IgD-negative memory B cell (primary cell): ENCODE data around the gene ARMC12. TPM values are rescaled to one million over a fixed set of nuclear protein-coding genes. Genes with fewer than 3 reads are reported as not detected.
A peak's percentile ranks its signal among the peaks of the same experiment; 100 is the strongest.

Experiments used
- H3K27ac Mint-ChIP-seq, 3 donors: one replicate each; pipeline ENCODE4 v1.8.0; 2020 to 2022; ENCODE audit warnings: mild to moderate bottlenecking in 3 of 3, mixed read lengths in 3 of 3, moderate library complexity in 1 of 3
- H3K27me3 Mint-ChIP-seq: one replicate; pipeline ENCODE4 v1.8.0; 2021; ENCODE audit warnings: mixed read lengths
- H3K36me3 Mint-ChIP-seq: one replicate; pipeline ENCODE4 v1.8.0; 2020; ENCODE audit warnings: mild to moderate bottlenecking, mixed read lengths
- H3K4me1 Mint-ChIP-seq, 3 donors: one replicate each; pipeline ENCODE4 v1.8.0; 2020 to 2022; ENCODE audit warnings: mixed read lengths in 3 of 3, mild to moderate bottlenecking in 1 of 3
- H3K4me3 Mint-ChIP-seq, 4 donors: one replicate each; pipeline ENCODE4 v1.8.0; 2020 to 2022; ENCODE audit warnings: mild to moderate bottlenecking in 4 of 4, mixed read lengths in 4 of 4, moderate library complexity in 3 of 4
- H3K9me3 Mint-ChIP-seq, 3 donors: one replicate each; pipeline ENCODE4 v1.8.0; 2020 to 2021; ENCODE audit warnings: mixed read lengths in 3 of 3, mild to moderate bottlenecking in 1 of 3
- polyA plus RNA-seq: library from polyadenylated mRNA; unstranded; fragments of 300-500 nt; fragmentation: Illumina TruSeq; gene quantifications from one replicate; pipeline ENCODE4 v1.2.3, GENCODE V29; 2021

The ARMC12 gene
- polyA plus RNA-seq, 1 donor from 2014 or later: 0.39 TPM

- H3K27ac Mint-ChIP-seq: peak overlapping the region in 1 of 3 donors; percentile 92
These were observed 26.5 kb upstream of the ARMC12 start for GRCh38 chr6:35710241-35710847.

GRCh38 chr6:35711731-35712130 is 25.1 kb upstream of the ARMC12 start:
- Mint-ChIP-seq H3K27me3 (no peaks in the 10 kb centered on the region), H3K4me1 (peaks cover 0 to 2% (median 2%) of the 10 kb centered on the region in 3 donors), H3K9me3 (no peaks in the 10 kb centered on the region), H3K4me3 (no peak overlapping the region), H3K36me3 (peaks cover 5% of the 10 kb centered on the region), H3K27ac (no peak overlapping the region)

More at GRCh38 chr6:35710241-35710847, 26.5 kb upstream of the ARMC12 start:
- no peaks in the 10 kb centered on the region for H3K27me3 Mint-ChIP-seq
- H3K4me3 Mint-ChIP-seq: no peak overlapping the region
- peaks cover 5% of the 10 kb centered on the region for H3K36me3 Mint-ChIP-seq
- H3K4me1 Mint-ChIP-seq: peaks cover 0 to 2% (median 1%) of the 10 kb centered on the region in 3 donors
- H3K9me3 Mint-ChIP-seq: no peaks in the 10 kb centered on the region

- Mint-ChIP-seq H3K4me1 (peaks cover 0 to 11% (median 11%) of the 10 kb centered on the region in 3 donors), H3K36me3 (peaks cover 5% of the 10 kb centered on the region), H3K4me3 (no peak overlapping the region), H3K27me3 (no peaks in the 10 kb centered on the region), H3K27ac (peak overlapping the region in 1 of 3 donors; percentile 51), H3K9me3 (no peaks in the 10 kb centered on the region)
These were observed 23.6 kb upstream of the ARMC12 start for GRCh38 chr6:35713006-35713767.

GRCh38 chr6:35716798-35717197 is 20.0 kb upstream of the ARMC12 start:
- Mint-ChIP-seq H3K4me1 (peaks cover 19 to 37% (median 33%) of the 10 kb centered on the region in 3 donors), H3K4me3 (no peak overlapping the region), H3K27ac (peak overlapping the region in 1 of 3 donors; percentile 76), H3K9me3 (no peaks in the 10 kb centered on the region), H3K27me3 (no peaks in the 10 kb centered on the region), H3K36me3 (peaks cover under 1% of the 10 kb centered on the region)

GRCh38 chr6:35717449-35718374 is 19.1 kb upstream of the ARMC12 start:
- Mint-ChIP-seq H3K36me3 (peaks cover 3% of the 10 kb centered on the region), H3K4me3 (peak overlapping the region in 2 of 4 donors; percentile 40 to 56), H3K27me3 (no peaks in the 10 kb centered on the region), H3K9me3 (no peaks in the 10 kb centered on the region), H3K27ac (peak overlapping the region in 2 of 3 donors; percentile 23 to 49), H3K4me1 (peaks cover 19 to 38% (median 36%) of the 10 kb centered on the region in 3 donors)

- Mint-ChIP-seq H3K4me3 (peak overlapping the region in 1 of 4 donors; percentile 56), H3K9me3 (no peaks in the 10 kb centered on the region), H3K27me3 (no peaks in the 10 kb centered on the region), H3K27ac (peak overlapping the region; percentile 7 to 49 (median 23)), H3K4me1 (peaks cover 19 to 38% (median 36%) of the 10 kb centered on the region in 3 donors), H3K36me3 (peaks cover 3% of the 10 kb centered on the region)
These were observed 18.5 kb upstream of the ARMC12 start for GRCh38 chr6:35718375-35718736.

- Mint-ChIP-seq H3K4me3 (peak overlapping the region in 1 of 4 donors; percentile 56), H3K27me3 (no peaks in the 10 kb centered on the region), H3K4me1 (peaks cover 19 to 36% (median 36%) of the 10 kb centered on the region in 3 donors), H3K27ac (peak overlapping the region; percentile 7 to 91 (median 23)), H3K36me3 (peaks cover 3% of the 10 kb centered on the region), H3K9me3 (no peaks in the 10 kb centered on the region)
These were observed 17.9 kb upstream of the ARMC12 start for GRCh38 chr6:35718911-35719381.

- H3K27me3 Mint-ChIP-seq: no peaks in the 10 kb centered on the region
- H3K4me3 Mint-ChIP-seq: peak overlapping the region; percentile 59 to 90 (median 75)
- peaks cover 19 to 36% (median 36%) of the 10 kb centered on the region in 3 donors for H3K4me1 Mint-ChIP-seq
- H3K9me3 Mint-ChIP-seq: no peaks in the 10 kb centered on the region
- peak overlapping the region; percentile 7 to 91 (median 23) for H3K27ac Mint-ChIP-seq
- peaks cover 3% of the 10 kb centered on the region for H3K36me3 Mint-ChIP-seq
These were observed 17.4 kb upstream of the ARMC12 start for GRCh38 chr6:35719404-35719829.

- peaks cover 24 to 36% (median 36%) of the 10 kb centered on the region in 3 donors for H3K4me1 Mint-ChIP-seq
- peak overlapping the region; percentile 7 to 91 (median 55) for H3K27ac Mint-ChIP-seq
- H3K36me3 Mint-ChIP-seq: peaks cover 3% of the 10 kb centered on the region
These were observed 16.8 kb upstream of the ARMC12 start for GRCh38 chr6:35719830-35720733.

GRCh38 chr6:35722121-35722761 is 14.6 kb upstream of the ARMC12 start:
- no peaks in the 10 kb centered on the region for H3K9me3 Mint-ChIP-seq
- peak overlapping the region in 2 of 3 donors; percentile 16 to 73 for H3K27ac Mint-ChIP-seq
- H3K36me3 Mint-ChIP-seq: peaks cover 3% of the 10 kb centered on the region
- peaks cover 31 to 44% (median 40%) of the 10 kb centered on the region in 3 donors for H3K4me1 Mint-ChIP-seq
- H3K27me3 Mint-ChIP-seq: peaks cover 3% of the 10 kb centered on the region
- H3K4me3 Mint-ChIP-seq: peak overlapping the region in 2 of 4 donors; percentile 26

More at GRCh38 chr6:35719830-35720733, 16.8 kb upstream of the ARMC12 start:
- no peaks in the 10 kb centered on the region for H3K27me3 Mint-ChIP-seq
- no peaks in the 10 kb centered on the region for H3K9me3 Mint-ChIP-seq
- peak overlapping the region; percentile 59 to 90 (median 75) for H3K4me3 Mint-ChIP-seq

- Mint-ChIP-seq H3K27me3 (peaks cover 3% of the 10 kb centered on the region), H3K9me3 (no peaks in the 10 kb centered on the region), H3K4me3 (peak overlapping the region in 2 of 4 donors; percentile 38 to 52), H3K27ac (peak overlapping the region in 1 of 3 donors; percentile 53), H3K36me3 (peaks cover 3% of the 10 kb centered on the region), H3K4me1 (peaks cover 35 to 41% (median 36%) of the 10 kb centered on the region in 3 donors)
These were observed 13.2 kb upstream of the ARMC12 start for GRCh38 chr6:35723587-35723986.

- peak overlapping the region in 1 of 4 donors; percentile 52 for H3K4me3 Mint-ChIP-seq
- H3K9me3 Mint-ChIP-seq: no peaks in the 10 kb centered on the region
- H3K4me1 Mint-ChIP-seq: peaks cover 33 to 40% (median 34%) of the 10 kb centered on the region in 3 donors
- peaks cover 3% of the 10 kb centered on the region for H3K36me3 Mint-ChIP-seq
- peak overlapping the region in 1 of 3 donors; percentile 78 for H3K27ac Mint-ChIP-seq
- H3K27me3 Mint-ChIP-seq: peaks cover 3% of the 10 kb centered on the region
These were observed 12.8 kb upstream of the ARMC12 start for GRCh38 chr6:35724059-35724458.

- peaks cover 31 to 40% (median 35%) of the 10 kb centered on the region in 3 donors for H3K4me1 Mint-ChIP-seq
- peaks cover 3% of the 10 kb centered on the region for H3K27me3 Mint-ChIP-seq
- no peaks in the 10 kb centered on the region for H3K9me3 Mint-ChIP-seq
- H3K36me3 Mint-ChIP-seq: peaks cover 3% of the 10 kb centered on the region
- peak overlapping the region in 1 of 3 donors; percentile 78 for H3K27ac Mint-ChIP-seq
- H3K4me3 Mint-ChIP-seq: peak overlapping the region in 1 of 4 donors; percentile 52
These were observed 12.4 kb upstream of the ARMC12 start for GRCh38 chr6:35724471-35724870.
